Cerebellar nuclear complex (tissue), 1 donor: ENCODE data around the gene PAIP2B.
"Not testable (repeated sequence)": the region's sequence is repeated elsewhere in the genome, so short reads cannot be mapped to it uniquely, and the experiment has no call there.

Experiments used
- DNase-seq, 2 experiments: peaks; one replicate each; lab custom pipeline; 2025; lab: John Stamatoyannopoulos, UW

The PAIP2B gene

GRCh38 chr2:71216501-71216900, 10.4 kb downstream of the PAIP2B start:
- no peak for DNase-seq

DNA sequence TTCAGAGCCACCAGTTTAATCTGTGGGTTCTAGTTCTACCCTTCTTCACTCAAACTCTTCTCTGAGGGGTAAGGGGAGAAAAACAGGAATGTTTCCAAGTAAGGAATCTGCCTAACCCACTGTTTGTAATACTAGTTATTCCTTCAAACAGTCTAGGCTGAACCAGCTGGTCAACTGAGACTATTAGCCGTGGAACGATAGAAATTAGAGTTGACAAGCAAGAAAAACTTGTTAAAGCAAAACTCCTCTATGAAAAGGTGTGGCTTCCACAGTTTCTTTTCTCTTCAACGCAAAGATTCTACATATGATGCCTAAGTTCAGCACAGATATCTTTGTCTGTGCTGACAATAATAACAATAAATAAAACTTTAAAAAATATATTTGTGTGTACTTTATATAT, 11.5 kb downstream of the PAIP2B start:
- no peak for DNase-seq

- no peak for DNase-seq
Observed at GRCh38 chr2:71212336-71212735, 14.6 kb downstream of the PAIP2B start.

DNA sequence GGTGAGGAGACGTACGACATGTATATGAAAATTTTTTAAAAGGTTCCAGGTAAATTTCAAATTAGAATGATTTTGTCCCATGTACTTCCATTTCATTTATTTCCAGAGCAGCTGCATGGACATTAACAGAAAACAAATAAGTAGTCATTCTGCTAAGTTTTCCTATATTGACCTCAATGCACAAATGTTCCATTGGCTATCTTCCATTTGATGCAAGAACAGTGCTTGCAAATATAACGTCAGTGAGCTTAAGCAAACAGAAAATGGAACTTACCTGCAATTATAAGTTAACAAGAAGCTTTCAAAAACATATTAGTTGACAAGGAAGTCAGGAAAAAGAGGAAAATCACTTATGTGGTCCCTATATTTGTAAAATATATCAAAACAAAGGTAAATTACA, 16.6 kb downstream of the PAIP2B start:
- no peak for DNase-seq

DNA sequence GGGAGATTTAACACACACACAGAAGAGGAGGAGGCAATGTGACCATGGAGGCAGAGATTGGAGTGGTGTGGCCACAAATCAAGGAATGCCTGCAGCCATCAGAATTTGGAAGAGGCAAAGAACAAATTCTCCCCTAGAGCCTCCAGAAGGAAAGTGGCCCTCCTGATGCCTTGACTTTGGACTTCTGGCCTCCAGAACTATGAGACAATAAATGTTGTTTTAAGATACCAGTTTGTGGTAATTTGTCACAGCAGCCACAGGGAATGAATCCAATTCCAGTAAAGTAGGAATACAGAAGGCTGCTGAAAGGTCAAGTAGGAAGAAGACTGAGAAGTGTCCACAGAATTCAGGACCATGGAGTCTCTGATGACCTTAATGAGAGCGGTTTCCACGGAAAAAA, 18.1 kb downstream of the PAIP2B start:
- no peak for DNase-seq

DNA sequence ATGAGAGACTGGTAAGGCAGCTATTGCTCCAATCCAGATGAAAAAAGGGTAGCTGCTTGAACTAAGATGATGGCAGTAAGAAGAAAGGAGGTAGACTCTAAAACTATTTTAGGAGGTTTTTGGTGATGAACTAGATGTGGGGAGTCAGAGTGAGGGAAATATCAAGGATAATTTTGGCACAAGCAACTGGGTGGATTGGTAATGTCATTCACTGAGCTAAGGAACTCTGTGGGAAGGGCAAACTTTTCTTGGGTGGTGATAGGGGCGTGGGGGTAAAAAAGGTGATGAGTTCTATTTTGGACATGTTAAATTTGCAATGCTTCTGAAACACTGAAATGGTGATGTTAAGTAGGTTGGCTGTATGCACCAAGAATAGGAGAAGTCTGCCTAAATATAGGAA, 19.3 kb downstream of the PAIP2B start:
- no peak for DNase-seq

GRCh38 chr2:71206271-71206670, 20.6 kb downstream of the PAIP2B start:
- DNase-seq = no peak

GRCh38 chr2:71191570-71191943, 35.3 kb downstream of the PAIP2B start:
- no peak for DNase-seq

GRCh38 chr2:71190656-71191569, 36.0 kb downstream of the PAIP2B start:
- DNase-seq = peak in 1 of 2 experiments; percentile 24

DNA sequence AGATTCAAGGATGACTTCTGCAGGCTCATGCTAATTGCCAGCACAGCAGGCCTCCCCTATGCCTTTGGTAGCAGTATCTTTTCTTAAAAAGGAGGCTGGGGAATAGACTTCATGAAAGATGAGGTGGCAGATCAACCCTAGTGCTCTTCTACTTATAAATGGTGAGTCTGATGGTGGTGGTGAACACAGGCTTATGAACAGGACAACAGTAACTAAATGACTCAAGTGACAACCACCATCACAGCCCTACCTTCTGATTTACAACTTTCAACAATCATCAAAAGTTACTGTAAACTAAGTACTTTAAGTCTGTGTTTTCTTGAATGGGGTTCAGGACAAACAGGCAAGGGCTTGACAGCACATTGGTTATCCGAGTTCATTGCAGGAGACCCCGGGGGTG, 39.3 kb downstream of the PAIP2B start:
- DNase-seq = no peak

DNA sequence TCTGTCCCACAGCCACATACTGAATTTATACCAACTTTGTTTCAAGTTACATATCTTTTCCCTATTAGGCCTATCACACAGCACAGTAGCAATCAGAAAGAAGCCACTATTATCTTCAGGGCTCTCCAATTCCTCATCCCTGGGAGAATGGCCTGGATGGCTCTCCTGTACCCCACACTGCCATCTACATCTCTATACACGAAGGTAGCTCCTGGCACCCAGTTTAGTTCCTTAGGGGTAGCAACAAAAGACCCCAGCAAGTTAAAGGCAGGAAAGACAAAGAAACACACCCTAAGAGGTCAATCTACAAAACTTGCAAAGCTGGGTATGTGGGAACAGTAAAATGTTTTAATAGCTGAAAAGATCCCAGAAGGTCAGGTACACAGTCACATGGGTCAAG, 39.9 kb downstream of the PAIP2B start:
- no peak for DNase-seq

DNA sequence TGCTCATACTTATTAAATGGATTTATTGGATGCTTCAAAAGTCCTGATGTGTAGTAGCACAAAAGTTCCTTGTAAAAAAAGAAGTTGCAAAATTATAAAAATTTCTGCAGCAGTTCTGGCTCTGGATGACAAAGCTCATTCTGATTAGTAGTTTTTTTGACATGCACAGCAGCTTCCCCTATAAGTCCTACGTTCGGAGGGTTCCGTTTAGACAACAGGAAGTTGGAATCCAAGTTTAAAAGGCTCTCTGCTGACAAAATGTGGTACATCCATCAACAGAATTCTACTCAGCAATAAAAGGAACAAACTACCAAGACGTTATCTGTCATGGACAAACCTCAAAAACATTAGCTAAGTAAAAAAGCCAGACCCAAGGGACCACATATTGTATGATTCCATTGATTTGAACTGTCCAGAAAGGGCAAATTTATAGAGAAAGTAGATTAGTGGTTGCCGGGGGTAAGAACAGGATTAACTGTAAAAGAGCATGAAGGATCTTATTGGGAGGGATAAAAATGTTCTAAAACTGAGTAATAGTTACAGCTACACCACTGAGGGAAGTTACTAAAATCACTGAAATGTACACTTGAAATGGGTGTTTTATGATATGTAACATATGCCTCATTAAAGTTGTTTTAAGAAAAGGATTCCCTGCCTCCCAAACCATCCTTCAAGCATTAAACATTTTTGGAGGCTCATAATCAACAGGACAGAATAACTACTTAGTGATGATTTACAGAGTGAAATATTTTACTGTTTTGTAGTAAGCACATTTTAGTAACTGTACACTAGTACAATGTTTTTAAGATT, 43.4 kb downstream of the PAIP2B start:
- DNase-seq = not testable (repeated sequence)

DNA sequence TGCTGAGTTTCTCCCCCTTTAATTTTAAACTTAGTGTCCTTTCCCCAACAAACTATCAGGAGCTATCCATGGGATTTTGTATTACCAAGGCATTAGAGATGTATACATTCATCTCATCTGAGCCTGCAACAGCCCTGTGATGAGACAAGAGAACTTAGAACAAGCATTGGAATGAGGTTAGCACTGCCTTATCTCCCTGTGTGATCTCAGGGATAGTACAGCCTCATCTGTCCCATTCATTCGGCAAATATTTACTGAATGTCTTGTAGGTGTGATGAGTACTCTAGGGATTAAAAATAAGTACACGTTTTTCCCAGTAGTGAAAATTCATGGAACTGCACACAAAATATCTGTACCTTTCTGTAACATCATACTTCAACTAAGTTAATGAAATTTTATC, 45.6 kb downstream of the PAIP2B start:
- DNase-seq = no peak

DNA sequence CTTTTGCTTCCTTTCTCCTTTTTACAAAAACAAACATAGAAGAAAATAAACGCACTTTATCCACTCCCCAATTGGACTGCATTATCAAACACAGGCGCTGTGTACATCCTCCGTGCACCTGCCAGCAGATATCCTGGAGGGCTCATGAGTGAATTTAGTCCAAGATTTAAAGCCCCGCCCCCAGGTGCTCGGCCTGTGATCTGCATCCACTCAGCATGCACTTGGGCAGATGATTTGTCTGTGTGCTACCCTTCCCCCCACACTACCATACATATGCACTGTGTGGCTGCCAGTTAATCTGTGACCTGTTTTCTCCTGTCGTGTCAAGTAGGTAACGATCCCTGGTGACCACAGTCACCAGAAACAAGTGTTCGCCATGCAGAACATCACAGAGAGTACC, 48.1 kb downstream of the PAIP2B start:
- DNase-seq = peak in 1 of 2 experiments; percentile 14

DNA sequence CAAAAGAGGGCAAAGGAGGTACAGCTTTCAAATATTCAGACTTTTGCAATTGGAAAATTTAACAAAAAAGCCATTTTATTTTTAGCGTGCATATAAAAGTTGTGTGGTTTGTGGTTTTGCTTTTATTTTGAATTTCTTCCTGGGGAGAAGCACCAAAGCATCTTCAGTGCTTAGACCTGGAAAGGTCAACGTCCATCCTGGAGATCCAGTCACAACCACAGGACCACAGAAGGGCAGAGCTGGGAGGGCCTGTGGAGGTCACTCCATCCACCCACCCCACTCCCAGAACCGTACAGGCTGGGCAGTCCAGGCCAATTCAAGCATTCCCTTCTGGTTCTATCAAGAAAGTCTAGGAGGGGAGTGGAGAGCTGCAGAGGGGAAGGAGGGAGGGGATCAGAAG, 52.7 kb downstream of the PAIP2B start:
- DNase-seq = no peak

- no peak for DNase-seq
Observed at GRCh38 chr2:71173096-71173495, 53.8 kb downstream of the PAIP2B start.

GRCh38 chr2:71166812-71167211, 60.1 kb downstream of the PAIP2B start:
- DNase-seq = no peak

GRCh38 chr2:71157124-71157793, 69.6 kb downstream of the PAIP2B start:
- DNase-seq = no peak

- no peak for DNase-seq
Observed at GRCh38 chr2:71156573-71156972, 70.3 kb downstream of the PAIP2B start.

- DNase-seq = no peak
Observed at GRCh38 chr2:71155846-71156245, 71.1 kb downstream of the PAIP2B start.

- DNase-seq = no peak
Observed at GRCh38 chr2:71154798-71155197, 72.1 kb downstream of the PAIP2B start.

DNA sequence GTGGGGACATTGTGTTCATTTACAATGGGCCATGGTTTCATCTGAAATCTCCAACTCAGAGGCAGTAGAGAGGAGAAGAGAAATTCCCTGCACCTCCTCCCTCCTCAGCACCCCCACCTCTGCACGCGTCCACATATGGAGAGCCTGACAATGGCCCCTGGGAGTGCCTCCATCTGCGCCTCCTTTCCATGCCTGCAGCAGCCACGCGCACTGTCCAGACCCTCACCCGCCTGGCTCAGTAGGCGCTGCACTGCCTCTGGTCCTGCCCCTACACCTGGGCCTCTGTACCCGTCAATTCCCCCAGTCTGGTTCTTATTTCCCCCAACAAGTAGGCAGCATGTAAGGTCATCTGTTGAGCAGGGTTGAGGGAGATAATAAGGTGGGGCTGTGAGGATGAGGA, 72.6 kb downstream of the PAIP2B start:
- no peak for DNase-seq
